HT1080 (cell line): ENCODE measurements around the gene BEX3. TPM values are rescaled to one million over a fixed set of nuclear protein-coding genes. Genes with fewer than 3 reads are reported as not detected.
"Not testable (repeated sequence)": the region's sequence is repeated elsewhere in the genome, so short reads cannot be mapped to it uniquely, and the experiment has no call there.

Source experiments
- DNase-seq: peaks from one replicate; pipeline ENCODE4 v3.0.0-alpha.2; 2015; ENCODE audit warnings: low read depth
- polyA plus RNA-seq, 2 experiments: library from polyadenylated mRNA; depleted of rRNA; stranded (reverse); fragments of >200 nt; gene quantifications; 2 replicates each; pipeline ENCODE4 v1.2.3, GENCODE V29; 2015
- total RNA-seq: library from RNA; depleted of rRNA; stranded (reverse); fragments of >200 nt; shearing (Covaris generic); gene quantifications from 2 replicates; pipeline ENCODE4 v1.2.3, GENCODE V29; 2014; rRNA removed

The BEX3 gene
- 198 and 210 TPM in 2 replicates for total RNA-seq
- 231 and 253 TPM in 2 replicates for polyA plus RNA-seq (2015; cell fraction: cytosol; rRNA removed)
- 98.4 and 111 TPM in 2 replicates for polyA plus RNA-seq (2015; cell fraction: nucleus; rRNA removed)

DNA sequence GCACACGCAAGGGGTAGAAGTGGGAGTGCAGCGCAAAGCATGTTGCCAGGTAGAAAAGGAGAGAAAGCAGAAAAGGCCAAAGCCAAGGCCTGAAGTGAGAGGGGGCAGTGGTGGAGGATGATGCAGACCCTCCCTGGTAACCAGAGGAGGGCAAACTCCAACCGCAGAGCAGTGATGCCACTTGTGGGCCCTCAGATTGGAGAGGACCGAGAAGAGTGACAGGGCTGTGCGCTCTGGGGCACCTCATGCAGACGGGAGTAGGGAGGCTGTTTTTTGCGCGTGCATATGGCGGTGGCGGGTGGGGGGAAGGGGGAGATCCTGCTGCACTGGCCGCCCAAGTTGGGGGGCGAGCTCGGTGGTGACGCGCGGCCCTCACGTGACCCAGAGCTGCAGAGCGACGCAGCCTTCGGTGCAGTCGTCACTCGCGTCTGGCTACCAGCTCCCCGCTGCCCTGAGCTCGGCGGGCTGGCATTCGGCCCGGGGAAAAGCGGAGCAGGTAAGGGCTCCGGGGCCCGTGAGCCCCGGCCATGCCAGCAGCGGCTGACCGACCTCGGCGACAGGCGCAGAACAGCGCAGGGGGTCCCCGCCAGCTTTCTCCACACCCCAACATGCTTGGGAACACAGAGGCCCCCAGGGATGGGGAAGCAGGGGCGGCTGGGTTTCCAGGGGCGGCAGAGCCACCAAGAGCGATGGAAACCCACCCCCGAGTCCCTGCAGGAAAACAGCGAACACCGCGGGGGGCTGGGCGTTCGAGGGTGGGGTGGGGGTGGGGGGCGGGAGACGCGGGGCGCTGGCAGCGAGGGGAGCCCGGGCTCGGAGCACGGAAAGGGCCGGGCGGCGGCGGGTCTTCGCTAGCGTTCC is at the start of gene BEX3:
TSS of gene BEX3 (plus strand) at position 421 of the 861 bp plus-strand sequence. CDS start 984 bp downstream, outside the sequence.
- DNase-seq, result peak; percentile 58

- no peak for DNase-seq
These were observed 46.3 kb upstream of the BEX3 start, which contains the start of gene TCEAL7 for GRCh38 chrX:103329991-103330390. TSS of gene TCEAL7 (plus strand) at chrX:103330239. CDS start at chrX:103331404, 1,165 bp downstream.

GRCh38 chrX:103330681-103331288 is 45.6 kb upstream of the BEX3 start:
- no peak for DNase-seq

DNA sequence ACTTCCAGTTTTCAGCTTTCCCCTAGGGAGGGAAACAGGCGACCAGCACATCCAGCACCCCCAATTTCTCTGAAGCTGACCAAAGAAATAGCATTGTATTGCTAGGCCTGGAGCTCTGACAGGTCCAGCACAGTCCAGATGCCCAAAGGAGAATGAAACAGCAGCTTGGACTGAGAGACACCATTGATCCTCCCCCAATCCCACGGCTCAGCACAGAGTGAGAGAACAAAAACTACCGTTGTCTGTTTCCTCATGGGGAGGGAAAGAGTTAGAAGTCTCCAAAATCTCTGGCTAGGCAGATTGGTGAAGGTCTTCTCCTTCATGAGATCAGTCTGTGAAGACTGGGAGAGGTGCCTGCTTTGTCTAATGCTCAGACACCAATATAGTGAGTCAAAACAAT is 37.7 kb upstream of the BEX3 start:
- no peak for DNase-seq

- DNase-seq, result peak; percentile 27
These were observed 33.2 kb upstream of the BEX3 start for GRCh38 chrX:103343105-103343504.

DNA sequence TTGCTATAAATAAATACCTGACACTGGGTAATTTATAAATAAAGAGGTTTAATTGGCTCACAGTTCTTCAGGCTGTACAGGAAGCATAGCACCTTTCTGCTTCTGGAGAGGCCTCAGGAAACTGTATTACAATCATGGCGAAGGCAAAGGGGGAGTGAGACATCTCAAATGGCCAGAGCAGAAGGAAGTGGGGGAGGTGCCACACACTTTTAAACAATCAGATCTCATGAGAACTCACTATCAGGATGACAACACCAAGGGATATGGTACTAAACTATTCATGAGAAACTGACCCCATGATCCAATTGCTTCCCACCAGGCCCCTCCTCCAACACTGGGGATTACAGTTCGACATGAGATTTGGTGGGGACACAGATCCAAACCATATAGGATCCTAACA is 31.7 kb upstream of the BEX3 start:
- DNase-seq, result no peak

- no peak for DNase-seq
These were observed 28.5 kb upstream of the BEX3 start for GRCh38 chrX:103347682-103348397.

GRCh38 chrX:103356130-103356798 is 20.1 kb upstream of the BEX3 start, which contains the start of gene TCEAL9:
TSS of gene TCEAL9 (plus strand) at chrX:103356506. CDS start at chrX:103357685, 1,179 bp downstream.
- DNase-seq, result peak; percentile 71

- no peak for DNase-seq
These were observed 19.5 kb upstream of the BEX3 start for GRCh38 chrX:103356858-103357257.

- no peak for DNase-seq
These were observed 18.5 kb upstream of the BEX3 start for GRCh38 chrX:103357871-103358270.

DNA sequence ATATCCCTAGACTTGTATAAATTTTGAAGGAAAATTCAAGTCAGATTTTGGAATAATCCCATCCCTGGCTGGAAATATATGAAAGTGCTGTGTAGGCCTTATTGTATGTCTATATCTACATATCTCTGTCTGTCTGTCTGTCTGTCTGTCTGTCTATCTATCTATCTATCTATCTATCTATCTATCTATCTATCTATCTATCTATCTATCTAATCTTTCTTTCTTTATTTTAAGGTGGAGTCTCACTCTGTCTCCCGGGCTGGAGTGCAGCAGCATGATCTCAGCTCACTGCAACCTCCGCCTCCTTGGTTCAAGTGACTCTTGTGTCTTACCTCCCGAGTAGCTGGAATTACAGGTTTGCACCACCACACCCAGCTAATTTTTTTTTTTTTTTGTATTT is 16.7 kb upstream of the BEX3 start:
- not testable (repeated sequence) for DNase-seq

GRCh38 chrX:103360092-103360491 is 16.2 kb upstream of the BEX3 start:
- peak; percentile 2 for DNase-seq

- DNase-seq, result no peak
These were observed 15.4 kb upstream of the BEX3 start for GRCh38 chrX:103360916-103361315.

GRCh38 chrX:103361798-103362197 is 14.5 kb upstream of the BEX3 start:
- no peak for DNase-seq

- peak; percentile 32 for DNase-seq
These were observed 13.9 kb upstream of the BEX3 start for GRCh38 chrX:103362474-103362873.

DNA sequence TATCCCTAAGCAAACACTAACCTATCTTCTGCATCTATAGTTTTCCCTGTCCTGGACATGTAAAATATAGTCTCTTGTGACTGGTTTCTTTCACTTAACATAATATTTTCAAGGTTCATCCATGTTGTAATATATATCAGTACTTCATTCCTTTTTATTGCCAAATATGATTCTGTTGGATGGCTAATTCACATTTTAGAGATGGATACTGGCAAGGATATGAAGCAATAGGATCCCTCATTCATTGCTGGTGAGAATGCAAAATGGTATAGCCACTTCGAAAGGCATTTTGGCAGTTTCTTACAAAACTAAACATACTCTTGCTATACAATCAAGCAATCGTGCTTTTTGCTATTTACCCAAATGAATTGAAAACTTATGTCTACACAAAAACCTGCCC is 13.3 kb upstream of the BEX3 start:
- no peak for DNase-seq

GRCh38 chrX:103367502-103367901 is 8.8 kb upstream of the BEX3 start:
- DNase-seq, result no peak

DNA sequence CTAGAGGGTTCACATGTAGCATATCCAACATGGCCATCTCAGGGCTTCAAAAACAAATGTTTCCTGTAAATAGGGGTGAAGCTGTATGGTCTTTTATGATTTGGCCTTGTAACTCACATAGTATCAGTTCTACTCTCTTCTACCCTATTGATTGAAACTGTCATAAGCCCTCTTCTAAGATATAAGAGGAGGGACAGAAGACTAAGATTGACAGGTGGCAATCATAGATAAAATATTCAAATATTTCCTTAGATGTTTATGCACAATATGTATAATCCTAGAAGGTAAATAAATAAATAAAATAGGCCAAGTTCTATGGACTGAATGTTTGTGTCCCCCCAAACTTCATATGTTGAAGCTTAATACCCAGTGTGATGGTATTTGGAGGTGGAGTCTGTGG is 6.9 kb upstream of the BEX3 start:
- DNase-seq, result no peak

DNA sequence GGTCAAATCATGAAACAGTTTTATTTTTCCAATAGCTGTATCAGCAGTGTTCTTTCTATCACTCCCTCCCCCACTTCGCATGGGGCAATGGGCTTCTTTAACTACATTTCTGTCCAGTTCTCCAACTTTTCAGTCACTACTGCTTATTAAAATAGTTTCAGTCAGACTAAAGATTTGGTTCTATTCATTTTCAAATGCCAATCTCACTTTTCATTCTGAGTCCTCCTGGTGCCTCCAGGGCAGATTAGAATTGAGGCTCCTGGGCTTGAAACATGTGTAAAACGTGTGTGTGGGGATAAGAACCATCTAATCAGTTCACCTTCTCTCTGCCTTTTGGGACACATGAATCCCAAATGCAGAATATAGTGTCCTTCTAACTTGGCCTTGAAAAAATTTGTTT is 3.5 kb upstream of the BEX3 start:
- DNase-seq, result no peak

DNA sequence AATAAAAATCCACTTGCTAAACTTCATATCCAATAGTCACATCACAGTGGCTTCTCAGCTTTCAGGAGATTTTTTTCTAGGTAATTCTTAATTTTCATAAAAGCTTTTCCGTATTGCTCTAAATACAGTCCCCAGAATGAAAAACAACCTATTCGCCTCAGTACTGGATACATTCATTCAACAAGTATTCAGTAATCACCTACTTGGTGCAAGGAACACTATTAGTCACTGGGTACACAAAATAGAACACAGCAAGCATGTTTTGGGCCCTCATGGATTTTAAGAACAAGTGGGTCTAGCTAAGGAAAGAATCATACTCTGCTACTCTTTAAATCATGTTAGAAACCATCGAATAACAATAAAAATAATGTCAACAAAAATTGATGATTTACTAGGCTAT is 2.8 kb upstream of the BEX3 start:
- no peak for DNase-seq

DNA sequence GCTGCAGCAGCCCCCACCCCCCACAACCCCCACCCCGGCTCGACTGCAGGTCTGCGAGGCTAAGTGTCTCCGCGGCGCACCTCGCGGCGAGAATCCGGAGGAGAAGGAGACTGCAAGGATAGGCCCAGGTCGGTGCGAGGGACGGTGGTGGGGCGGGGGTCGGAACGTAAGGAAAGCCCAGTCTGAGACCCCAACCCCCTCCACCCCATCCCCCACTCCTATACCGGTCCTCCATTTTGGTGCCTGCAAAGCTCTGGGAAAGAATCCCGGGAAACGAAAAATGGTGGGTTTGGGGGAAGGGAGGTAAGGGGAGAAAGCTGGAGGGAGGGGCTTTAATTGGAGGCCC is 614 bp downstream of the BEX3 start:
- no peak for DNase-seq
